Adrenal gland (tissue), 5 donors: ENCODE data around the gene PNLIPRP2.

Experiments
- CTCF ChIP-seq, 6 experiments: fragments of 450-650 bp in 4 of 6; fragments of 200-600 bp in 2 of 6; sonication (generic) in 1 of 6; IDR thresholded peaks; 1 replicate in 5 of 6; 2 replicates in 1 of 6; pipeline versions ENCODE4 v1.5.1 to v1.8.0; 2016 to 2021; ENCODE audit warnings: antibody characterized with exemption in 6 of 6, mild to moderate bottlenecking in 2 of 6, moderate library complexity in 1 of 6
- POLR2A ChIP-seq, 2 donors: fragments of 450-650 bp; IDR thresholded peaks; one replicate each; pipeline ENCODE4 v1.6.1; 2017; ENCODE audit warnings: antibody characterized with exemption in 2 of 2, mild to moderate bottlenecking in 2 of 2, moderate library complexity in 1 of 2
- donor health status: DM: no; HTN: no; CAD: no.

DNA sequence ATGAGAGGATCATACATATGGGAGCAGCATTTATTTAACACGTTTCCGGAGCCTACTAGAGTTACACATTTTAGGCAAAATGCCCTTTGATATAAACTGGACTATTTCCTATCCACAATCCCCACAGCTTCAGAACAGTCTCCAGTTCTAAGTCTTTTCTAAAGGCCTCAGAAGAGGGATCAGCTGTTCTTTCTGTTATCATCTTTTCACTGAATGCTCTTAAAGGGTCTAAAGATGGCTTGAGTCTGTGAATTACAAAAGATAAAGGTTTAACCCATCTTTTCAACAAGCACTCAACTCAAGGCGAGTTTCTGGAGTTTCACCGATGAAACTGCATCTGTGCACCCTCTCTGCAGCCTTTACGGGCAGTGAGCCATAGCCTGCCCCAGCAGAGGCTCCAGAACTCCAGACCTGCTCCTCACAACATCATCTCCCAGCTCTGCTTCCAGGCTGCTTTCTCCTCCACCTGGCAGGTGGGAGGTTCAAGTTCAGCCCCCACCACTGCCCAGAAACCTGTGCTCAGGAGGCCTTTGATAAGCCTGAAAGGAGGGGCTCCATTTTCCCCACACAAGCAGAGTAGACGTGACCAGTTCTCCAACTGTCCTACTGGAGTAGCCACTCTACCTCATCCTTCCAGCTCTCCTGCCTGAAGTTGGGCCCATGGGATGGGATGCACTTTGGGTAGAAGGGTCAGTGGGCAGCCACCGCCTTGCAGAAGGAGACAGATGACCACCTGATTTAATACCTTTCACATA lies 68.2 kb downstream of the PNLIPRP2 start:
- TF ChIP-seq CTCF (IDR thresholded peaks at IDR 0.05) (no peak), POLR2A (IDR thresholded peaks at IDR 0.05) (no peak)
